ENCODE results near the gene MTHFSD.

GRCh38 chr16:86529160-86529559 lies 25.9 kb downstream of the MTHFSD start:
- TF ChIP-seq SMAD4 (CRISPR knock-in tag; IDR thresholded peaks at IDR 0.05) (no peak), ETV6 (CRISPR knock-in tag; IDR thresholded peaks at IDR 0.05) (no peak), CTCF (IDR thresholded peaks at IDR 0.05) (no peak), ESRRA (CRISPR knock-in tag; IDR thresholded peaks at IDR 0.05; ENCODE audit: borderline replicate concordance) (no peak)
- TF ChIP-seq, protein P1, sequence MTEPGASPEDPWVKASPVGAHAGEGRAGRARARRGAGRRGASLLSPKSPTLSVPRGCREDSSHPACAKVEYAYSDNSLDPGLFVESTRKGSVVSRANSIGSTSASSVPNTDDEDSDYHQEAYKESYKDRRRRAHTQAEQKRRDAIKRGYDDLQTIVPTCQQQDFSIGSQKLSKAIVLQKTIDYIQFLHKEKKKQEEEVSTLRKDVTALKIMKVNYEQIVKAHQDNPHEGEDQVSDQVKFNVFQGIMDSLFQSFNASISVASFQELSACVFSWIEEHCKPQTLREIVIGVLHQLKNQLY (CRISPR knock-in tag; IDR thresholded peaks at IDR 0.05) = no peak
- TF ChIP-seq, protein P2, sequence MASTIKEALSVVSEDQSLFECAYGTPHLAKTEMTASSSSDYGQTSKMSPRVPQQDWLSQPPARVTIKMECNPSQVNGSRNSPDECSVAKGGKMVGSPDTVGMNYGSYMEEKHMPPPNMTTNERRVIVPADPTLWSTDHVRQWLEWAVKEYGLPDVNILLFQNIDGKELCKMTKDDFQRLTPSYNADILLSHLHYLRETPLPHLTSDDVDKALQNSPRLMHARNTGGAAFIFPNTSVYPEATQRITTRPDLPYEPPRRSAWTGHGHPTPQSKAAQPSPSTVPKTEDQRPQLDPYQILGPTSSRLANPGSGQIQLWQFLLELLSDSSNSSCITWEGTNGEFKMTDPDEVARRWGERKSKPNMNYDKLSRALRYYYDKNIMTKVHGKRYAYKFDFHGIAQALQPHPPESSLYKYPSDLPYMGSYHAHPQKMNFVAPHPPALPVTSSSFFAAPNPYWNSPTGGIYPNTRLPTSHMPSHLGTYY (CRISPR knock-in tag; IDR thresholded peaks at IDR 0.05) = no peak

Measured in WTC11 (cell line).